ENCODE data around the gene ZNF728.

DNA sequence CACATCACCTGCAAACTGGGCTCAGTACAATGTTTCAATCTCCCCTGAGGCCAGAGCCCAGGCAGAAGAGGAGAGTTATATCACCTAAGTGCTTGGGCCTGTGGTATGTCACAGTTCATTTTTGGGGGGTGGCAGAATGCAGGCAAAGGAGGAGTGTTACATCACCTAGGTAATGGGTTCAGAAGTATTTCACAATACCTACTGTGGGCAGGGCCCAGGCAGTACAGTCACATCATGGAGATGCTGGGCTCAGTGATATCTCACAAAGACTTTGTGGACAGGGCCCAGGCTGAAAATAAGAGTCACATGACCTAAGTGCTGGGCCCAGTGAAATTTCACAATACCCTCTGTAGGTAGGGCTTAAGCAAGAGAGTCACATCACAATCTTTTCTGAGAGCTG is 12.7 kb upstream of the ZNF728 start:
- TF ChIP-seq TAF15 (IDR thresholded peaks at IDR 0.05; ENCODE audit: low read depth, low read length) (no peak), POLR2A (conservative IDR thresholded peaks at IDR 0.05) (no peak), CEBPG (CRISPR knock-in tag; IDR thresholded peaks at IDR 0.05) (no peak), CEBPG (tag; conservative IDR thresholded peaks at IDR 0.05 in 1 of 2, IDR thresholded peaks at IDR 0.05 in 1 of 2) (no peak), E2F8 (IDR thresholded peaks at IDR 0.05; ENCODE audit: low read depth, partially characterized antibody) (no peak), CTCF (IDR thresholded peaks at IDR 0.05 in 2 of 3, conservative IDR thresholded peaks at IDR 0.05 in 1 of 3; ENCODE audit: insufficient read depth in 2 of 3, low read depth in 1 of 3, low read length in 3 of 3) (no peak), SIN3A (IDR thresholded peaks at IDR 0.05; ENCODE audit: borderline replicate concordance in 2 of 2, control insufficient read depth in 1 of 2, low read depth in 2 of 2, low read length in 2 of 2) (no peak), NFXL1 (CRISPR knock-in tag; IDR thresholded peaks at IDR 0.05) (no peak), ERF (CRISPR knock-in tag; IDR thresholded peaks at IDR 0.05) (no peak), RCOR1 (IDR thresholded peaks at IDR 0.05; ENCODE audit: borderline replicate concordance in 1 of 2, low read depth in 2 of 2, low read length in 2 of 2) (no peak), NR2F6 (CRISPR knock-in tag; IDR thresholded peaks at IDR 0.05) (no peak)
- TF ChIP-seq, protein P1, sequence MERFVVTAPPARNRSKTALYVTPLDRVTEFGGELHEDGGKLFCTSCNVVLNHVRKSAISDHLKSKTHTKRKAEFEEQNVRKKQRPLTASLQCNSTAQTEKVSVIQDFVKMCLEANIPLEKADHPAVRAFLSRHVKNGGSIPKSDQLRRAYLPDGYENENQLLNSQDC (CRISPR knock-in tag; IDR thresholded peaks at IDR 0.05), result no peak

Data from K562 (cell line).